ENCODE measurements around the gene TNRC6B.

Gene TNRC6B

DNA sequence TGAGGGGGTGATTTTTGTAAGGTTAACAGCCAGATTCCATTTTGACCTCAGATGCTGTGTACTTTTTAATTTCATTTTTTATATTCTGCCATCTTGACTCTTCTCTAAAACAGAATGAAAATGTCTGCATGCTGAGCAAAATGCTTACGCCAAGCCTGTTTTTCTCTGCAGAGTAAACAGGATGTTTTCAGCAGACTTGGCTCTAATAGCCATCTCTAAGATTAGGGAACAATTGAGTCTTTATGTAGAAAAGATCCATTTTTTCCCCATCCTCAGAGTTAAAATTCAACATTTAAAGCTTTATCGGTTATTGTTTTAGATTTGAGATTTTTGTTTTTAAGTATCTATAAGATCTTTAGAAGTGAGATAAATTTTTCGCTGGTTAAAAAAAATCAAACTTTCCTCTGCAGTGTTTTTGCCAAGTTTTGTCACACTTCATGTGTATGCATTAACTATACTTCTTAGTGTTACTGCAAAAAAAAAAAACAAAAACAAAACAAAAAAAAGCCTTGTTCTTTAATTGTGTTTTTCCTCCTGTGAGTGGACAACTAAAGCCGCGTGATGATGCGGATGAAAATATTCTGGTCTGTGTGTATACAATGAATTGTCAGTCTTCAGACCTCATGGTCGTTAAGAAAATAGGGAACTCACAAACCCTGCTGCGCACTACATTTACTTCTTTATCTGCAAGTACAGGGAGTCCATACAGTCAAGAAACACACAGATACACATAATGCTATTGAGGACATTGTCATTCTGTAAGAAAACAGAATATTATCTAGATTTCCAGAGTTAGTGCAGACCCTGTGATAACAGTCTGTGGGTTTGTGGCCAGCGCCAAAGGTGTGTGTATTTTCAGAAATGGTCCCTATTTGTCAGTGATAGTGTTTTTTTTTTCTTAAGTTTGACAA is 151.1 kb downstream of the TNRC6B start:
- DNase-seq (ENCODE audit: low spot score), result peak; percentile 70

DNA sequence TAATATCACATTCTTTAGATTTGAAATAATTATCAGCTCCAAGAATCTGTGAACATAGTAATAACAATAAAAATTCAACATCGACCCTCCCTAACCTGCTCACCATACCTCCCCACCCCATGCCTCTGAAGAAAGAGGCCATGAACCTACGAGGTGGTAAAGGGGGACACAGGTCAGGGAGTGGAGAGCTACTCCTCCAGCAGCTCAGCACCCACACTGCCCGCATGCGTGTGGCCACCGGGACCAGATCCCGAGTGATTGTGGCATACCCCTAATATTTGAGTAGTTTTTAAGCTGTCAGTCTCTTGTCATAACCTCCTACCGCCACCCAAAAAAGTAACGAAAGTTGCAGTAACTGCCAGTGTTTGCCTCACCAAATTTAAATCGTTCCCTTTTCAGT is 151.7 kb downstream of the TNRC6B start:
- DNase-seq (ENCODE audit: low spot score), result no peak

DNA sequence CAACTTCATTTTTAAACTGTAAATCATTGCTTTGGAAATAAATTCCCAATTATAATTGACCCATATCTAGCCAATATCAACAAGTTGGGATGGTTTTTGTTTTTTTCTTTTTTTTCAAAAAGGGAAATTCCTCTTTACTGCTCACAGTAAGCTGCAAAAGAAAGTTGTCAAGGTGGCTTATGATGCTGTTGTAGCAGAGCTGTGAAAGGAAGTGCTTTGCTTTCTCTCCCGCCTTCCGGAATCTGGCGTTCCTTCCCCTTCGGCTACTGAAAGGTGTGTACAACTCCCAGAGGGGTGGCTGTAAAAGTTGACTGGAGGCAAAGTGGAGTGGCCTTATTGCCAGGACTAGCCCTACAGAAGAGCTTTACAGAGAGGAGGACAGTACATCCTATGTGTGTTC is 152.4 kb downstream of the TNRC6B start:
- DNase-seq (ENCODE audit: low spot score), result no peak

DNA sequence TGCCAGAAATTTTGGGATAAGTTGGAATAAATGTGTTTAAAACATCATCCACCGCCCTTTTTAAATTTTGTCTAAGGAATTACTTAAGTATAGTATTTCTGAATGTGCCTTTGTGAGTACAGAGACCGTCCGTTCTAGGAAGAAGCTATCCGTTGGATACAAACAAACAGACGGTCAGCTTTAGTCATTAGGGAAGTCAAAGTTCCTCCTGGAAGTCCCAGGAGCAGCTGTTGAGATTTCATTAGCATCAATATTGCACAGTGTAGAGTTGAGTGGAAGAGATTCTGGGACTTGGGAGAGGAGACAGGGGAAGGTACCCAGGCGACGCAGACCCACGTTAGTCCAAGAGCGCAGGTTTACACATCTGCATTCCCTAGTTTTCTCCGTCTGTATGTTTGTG is 152.9 kb downstream of the TNRC6B start:
- DNase-seq (ENCODE audit: low spot score), result no peak

DNA sequence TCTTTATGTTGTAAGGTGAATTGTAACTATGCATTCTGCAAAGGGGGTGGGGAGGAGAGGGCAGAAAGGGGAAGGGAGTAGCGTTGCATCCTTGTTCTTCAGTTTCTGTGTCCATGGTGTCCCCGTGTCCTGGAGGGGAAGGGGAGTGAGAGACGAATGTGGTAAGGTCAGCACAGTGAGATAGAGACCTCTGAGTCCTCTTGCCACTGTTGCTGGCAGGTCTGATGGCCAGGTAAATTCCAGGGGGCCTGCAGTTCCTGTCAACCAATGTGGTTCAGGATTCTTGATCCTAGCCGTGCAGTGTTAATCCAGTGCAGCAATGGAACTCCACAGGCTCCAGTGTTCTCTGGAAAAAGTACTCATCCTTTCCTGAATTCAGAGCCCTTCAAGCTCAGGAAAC is 154.0 kb downstream of the TNRC6B start:
- no peak for DNase-seq (ENCODE audit: low spot score)

DNA sequence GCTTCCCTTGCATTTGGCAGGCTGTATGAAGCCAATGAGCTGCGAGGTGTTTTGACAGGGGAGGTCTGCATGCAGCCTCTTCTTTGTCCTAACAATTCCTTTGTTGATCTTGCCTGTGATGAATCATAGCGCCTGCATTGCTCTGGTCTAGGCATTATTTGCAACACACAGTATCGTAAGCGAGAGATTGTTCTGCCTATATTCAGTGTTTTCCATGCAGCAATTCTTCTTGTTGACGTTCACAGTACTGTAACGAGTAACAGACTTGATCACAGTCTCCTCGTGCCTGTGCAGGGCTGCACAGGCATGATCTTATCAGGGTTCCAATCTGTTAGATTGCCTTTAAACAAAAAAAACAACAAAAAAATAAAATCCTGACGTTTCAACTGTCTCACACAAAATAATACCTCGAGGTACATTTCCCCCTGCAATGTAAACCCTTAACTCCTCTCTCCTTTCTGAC is 154.6 kb downstream of the TNRC6B start:
- no peak for DNase-seq (ENCODE audit: low spot score)

DNA sequence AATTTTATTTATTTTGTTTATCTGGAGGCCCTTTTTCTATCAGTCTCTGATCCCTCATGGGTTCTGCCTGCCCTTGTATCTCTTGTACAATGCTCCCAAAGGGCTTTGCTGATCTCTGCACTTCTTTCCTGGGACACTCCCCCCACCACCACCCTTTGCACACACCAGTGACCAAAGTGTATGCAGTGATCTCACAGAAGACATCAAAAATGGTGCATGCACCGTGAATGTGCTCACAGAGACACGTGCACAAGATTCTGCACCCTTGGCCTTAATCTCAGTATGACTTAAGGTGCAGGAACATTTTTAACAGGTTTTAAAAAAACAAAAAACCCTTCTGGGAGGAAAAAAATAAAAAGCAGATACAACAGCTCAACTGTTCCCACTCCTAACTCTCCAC is 156.3 kb downstream of the TNRC6B start:
- no peak for DNase-seq (ENCODE audit: low spot score)

DNA sequence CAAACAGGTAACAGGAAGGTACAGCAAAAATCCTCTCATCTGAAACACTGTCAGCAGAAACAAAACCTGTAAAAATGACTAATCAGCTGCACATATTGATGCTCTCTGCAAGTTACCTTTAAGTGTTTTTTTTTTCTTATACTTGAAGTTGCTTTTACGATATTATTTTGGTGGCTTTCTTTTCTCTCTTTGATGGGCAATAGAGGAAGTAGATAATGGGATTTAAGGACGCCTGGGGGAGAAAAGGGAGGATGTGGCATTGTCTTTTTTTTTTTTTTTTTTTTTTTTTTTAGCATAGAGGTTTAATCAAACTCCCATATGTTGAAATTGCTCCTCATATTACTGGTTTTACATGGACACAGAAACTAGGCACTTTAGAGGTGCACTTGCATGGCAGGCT is 157.2 kb downstream of the TNRC6B start:
- no peak for DNase-seq (ENCODE audit: low spot score)

DNA sequence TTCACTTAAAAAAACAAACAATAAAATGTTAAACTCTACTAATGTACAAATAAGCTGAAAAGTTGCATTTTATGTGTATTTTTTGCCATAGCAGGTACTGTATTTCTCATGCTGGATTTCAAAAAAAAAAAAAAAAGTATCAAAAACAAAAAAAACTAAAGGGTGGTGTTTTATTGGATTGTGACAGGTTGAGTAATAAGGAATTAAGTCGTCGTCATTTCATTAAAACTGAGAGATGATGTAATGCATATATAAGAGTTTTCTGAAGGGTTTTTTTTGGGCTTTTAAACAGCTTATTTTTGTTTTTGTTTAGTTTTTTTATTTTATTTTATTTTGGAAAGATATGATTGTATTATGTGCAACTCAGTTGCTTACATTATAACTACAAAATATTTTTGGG is 157.6 kb downstream of the TNRC6B start:
- no peak for DNase-seq (ENCODE audit: low spot score)

DNA sequence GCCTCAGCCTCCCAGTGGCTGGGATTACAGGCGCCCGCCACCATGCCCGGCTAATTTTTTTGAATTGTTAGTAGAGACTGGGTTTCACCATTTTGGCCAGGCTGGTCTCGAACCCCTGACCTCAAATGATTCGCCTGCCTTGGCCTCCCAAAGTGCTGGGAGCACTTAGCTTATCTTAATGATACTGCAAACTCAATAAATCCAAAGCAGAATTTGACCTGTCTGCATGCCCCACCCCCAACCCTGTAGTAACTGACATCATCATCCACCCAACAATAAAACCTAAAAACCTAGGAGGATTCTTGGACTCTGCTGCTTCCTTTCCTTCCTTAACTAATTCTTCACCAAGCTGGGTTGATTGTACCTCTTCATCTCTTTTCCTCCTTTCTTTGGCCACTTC is 162.3 kb downstream of the TNRC6B start:
- DNase-seq (ENCODE audit: low spot score), result no peak

DNA sequence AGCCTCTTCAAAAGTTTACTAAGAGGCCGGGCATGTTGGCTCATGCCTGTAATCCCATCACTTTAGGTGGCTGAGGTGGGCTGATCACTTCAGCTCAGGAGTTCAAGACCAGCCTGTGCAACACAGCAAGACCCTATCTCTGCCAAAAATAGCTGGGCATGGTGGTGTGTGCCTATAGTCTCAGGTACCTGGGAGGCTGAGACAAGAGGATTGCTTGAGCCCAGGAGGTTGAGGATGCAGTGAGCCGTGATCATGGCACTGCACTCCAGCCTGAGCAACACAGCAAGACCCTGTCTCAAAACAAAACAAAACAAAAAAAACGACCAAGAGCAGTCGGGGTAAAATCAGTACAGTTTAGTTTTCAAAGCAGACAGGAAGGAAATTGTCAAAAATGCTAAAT is 163.9 kb downstream of the TNRC6B start:
- no peak for DNase-seq (ENCODE audit: low spot score)

DNA sequence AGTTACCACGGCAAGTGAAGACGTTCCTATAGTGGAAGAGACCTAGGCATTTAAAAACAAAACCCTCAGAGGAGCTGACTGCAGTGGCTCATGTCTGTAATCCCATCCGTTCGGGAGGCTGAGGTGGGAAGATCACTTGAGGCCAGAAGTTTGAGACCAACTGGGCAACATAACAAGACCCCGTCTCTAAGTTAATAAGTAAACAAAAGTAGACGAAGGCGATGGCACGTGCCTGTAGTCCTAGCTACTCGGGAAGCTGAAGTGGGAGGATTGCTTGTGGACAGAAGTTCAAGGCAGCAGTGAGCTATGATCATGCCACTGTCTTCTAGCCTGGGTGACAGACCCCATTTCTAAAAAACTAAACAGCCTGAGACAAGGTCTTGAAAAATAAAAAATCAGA is 164.8 kb downstream of the TNRC6B start:
- DNase-seq (ENCODE audit: low spot score), result no peak

DNA sequence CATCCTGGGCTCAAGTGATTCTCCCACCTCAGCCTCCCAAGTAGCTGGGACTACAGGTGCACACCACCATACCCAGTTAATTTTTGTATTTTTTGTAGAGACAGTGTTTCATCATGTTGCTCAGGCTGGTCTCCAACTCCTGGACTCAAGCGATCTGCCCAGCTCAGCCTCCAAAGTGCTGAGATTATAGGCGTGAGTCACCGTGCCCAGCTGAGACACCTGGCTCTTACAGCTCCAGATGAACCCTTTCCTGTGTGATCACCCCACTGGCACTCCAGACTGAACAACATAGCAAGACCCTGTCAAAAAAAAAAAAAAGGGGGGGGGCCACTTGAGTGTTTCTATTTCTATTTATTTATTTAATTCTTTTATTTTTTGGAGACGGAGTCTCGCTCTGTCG is 167.5 kb downstream of the TNRC6B start:
- DNase-seq (ENCODE audit: low spot score), result no peak

DNA sequence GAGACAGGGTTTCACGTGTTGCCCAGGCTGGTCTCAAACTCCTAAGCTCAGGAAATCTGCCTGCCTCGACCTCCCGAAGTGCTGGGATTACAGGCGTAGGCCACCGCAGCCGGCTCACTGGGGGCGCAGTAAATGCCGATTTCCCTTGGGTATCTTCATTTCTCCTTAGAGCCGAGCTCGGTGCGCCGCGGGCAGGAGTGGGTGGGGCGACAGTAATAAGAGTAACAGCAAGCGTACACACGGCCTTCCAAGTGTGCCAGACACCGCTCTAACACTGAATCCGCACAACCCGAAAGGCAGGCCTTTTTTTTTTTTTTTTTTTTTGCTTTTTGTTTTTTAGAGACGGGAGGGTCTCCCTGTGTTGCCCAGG is 168.1 kb downstream of the TNRC6B start:
- DNase-seq (ENCODE audit: low spot score), result no peak

DNA sequence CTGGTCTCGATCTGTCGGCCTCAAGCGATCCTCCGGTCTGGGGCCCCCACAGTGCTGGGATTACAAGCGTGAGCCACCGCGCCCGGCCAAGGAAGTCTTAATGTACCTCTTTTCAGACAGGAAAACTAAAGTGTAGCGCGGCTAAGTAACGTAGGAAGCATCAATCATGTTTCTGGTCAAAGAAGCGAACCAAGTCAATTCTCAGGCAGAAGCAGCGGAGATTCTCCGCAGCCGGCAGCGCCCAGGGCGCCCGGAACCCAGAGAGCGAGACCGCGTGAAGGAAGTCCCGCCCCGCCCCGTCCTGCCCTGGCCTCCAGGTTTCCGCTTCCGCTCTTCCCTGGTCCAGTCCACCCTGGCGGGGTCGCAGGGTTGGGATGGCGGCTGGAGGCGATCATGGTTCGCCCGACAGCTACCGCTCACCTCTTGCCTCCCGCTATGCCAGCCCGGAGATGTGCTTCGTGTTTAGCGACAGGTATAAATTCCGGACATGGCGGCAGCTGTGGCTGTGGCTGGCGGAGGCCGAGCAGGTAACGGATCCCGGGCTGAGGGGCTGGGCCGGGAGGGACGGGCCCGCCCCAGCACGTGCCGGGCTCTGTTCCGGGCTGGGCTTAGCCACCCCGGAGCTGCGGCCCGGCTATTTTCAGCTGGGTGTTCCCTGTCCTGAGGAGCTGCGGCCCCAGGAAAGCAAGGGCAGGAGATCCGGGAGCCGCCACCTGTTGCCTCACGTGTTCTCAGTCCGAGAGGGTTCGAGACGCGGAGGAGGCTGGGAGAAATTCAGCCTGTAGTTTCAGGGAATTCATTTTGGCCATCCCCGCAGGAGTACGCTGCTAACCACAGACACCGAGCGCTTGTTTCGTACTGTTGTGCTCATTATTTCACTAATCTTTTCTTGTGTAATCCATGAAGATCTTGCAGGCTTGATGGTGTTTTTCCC is 168.7 kb downstream of the TNRC6B start, which contains the start of gene ADSL:
Gene ADSL (plus strand): TSS at position 316 of the 934 bp plus-strand sequence. CDS start 59 bp downstream, at position 375.
- peak; percentile 86 for DNase-seq (ENCODE audit: low spot score)

DNA sequence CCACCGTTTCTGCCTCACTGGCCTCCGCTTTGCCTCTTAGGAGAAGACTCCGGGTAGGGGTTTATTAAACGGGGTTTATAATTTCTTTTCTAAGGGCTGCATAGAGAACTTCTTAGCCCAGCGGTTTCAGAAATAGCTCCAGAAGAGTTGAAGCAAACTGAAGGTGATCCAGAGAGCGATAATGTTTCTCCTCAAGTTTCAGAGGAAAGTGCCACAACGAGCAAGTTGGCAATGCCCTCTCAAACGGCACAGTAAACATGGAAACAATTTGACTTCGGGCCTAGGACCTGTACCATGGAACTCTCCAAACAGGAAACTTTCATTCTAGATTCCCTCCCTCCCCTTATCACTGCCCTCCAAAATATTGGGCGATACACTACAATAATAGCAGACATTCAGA is 169.6 kb downstream of the TNRC6B start:
- DNase-seq (ENCODE audit: low spot score), result no peak

DNA sequence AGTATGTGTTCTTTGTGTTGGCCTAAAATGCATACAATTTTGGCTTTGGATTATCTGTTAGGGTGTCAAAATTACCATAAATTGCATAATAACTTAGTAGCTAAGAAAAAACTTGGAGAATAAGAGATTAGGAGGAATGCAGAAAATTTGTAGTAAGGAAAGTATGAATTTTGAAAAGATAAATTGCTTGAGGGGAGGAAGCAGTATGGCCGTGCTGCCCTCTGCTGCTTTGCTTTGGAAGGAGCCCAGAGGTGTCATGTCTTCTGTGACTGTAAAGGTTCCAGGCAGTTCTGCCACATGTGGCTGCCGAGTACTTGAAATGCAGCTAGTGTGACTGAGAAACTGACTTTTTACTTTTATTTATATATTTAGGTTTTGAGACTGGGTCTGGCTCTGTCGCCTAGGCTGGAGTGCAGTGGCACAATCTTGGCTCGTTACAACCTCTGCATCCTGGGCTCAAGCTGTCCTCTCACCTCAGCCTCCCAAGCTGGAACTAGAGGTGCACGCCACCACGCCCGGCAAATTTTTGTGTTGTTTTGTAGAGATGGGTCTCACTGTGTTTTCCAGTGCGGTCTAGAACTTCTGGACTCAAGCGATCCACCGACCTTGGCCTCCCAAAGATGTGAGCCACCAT is 170.4 kb downstream of the TNRC6B start:
- DNase-seq (ENCODE audit: low spot score), result peak; percentile 54

DNA sequence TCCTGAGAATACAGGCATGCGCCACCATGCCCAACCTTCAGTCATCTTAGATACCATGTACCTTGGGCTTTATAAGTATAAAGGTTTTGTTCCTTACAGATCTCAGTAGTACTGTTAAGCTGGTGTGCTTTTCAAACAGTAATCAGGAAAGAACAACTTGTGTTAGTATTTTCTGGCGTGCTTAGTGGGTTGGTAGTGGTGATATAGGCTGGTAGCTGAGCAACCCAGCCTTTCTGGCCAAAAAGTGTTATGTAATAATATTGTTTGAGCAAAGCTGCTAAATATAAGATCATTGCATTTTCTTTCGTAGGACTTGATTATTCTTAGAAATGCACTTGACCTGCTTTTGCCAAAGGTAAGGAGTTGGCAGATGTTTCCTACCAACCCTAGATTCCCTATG is 175.0 kb downstream of the TNRC6B start:
- no peak for DNase-seq (ENCODE audit: low spot score)

DNA sequence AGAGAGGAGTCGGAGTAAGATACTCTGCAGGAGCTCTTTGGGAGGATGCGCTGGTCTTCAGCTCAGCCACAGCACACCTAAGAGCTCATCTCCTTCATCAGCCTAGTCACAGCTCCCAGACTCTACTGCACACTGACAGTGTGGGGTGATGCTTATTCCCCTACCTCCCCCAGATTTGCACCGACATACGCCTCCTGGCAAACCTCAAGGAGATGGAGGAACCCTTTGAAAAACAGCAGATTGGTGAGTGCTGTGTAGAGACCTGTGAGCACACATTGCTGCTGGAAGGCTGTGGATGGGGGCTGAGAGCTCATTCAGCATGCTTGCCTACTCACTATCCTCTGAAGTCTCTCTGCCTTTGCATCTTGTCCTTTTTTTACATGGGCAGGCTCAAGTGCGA is 183.4 kb downstream of the TNRC6B start:
- no peak for DNase-seq (ENCODE audit: low spot score)

DNA sequence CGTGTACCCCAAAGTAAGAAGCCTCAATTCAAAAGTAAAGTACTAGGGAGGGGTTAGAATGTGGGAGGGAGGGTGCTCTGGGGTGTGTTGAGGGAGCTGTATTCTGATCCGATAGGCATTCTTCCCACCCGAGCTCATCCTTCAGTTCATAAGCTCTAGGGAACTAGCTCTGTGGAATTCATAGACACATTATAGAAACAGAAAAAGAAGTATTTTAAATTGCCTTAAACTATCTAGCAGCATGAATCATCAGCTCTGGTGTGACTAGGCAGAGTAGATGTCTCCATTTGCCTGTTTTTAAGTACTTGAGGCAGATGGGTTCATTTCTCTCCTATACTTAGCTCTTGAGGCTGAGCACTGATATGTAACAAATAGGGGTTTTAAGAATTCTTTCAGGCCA is 185.3 kb downstream of the TNRC6B start:
- no peak for DNase-seq (ENCODE audit: low spot score)

DNA sequence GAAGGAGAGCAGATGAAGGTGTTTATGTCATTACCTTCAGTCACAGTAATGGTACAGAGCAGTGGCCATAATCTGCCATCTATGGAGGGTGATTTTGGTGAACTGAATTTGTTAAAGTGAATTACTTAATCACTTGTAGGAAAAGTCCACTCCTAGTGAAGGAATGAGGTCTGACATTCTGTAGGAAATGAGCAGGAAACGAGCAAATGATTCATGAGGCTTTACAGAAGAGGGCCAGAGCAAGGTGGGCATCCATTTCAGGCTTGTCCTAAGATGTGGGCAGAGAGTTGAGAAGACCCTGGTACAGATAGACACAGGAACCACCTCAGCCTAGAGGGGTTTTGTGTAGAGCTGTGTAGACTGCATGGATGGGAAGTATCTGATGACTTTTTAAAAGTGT is 186.7 kb downstream of the TNRC6B start:
- DNase-seq (ENCODE audit: low spot score), result no peak

DNA sequence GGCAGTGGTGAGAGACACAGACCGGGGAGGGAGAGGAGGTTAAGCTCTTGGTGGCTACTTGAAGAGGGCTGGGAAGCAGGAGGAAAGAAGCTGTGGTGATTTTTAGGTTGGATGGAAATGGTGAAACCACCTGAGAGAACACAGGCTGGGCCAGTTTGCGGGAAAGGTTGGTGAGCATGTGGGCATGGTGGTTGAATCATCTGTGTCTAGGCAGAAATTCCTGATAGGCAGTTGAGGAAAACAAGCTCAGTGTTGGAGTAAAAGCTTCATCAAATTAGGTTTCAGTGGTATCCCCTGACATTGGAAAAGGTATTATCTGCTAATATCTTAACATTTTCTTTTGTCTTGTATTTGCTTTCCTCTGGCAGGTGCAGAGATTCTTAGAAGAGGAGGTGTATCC is 188.3 kb downstream of the TNRC6B start:
- no peak for DNase-seq (ENCODE audit: low spot score)

Measured in globus pallidus (tissue), 1 donor.